Rectal smooth muscle tissue (tissue), 1 donor: ENCODE data around the gene PMF1.

Experiments
- H3K27ac ChIP-seq: one replicate; pipeline ENCODE4 v1.7.0; 2013; ENCODE audit warnings: low read depth, low read length, inconsistent platforms
- H3K27me3 ChIP-seq: one replicate; pipeline ENCODE4 v1.7.0; 2013; ENCODE audit warnings: low read length; ENCODE audit not compliant: control insufficient read depth, insufficient read depth
- H3K36me3 ChIP-seq: one replicate; pipeline ENCODE4 v1.7.0; 2013; ENCODE audit warnings: low read length; ENCODE audit not compliant: control insufficient read depth, insufficient read depth
- H3K4me1 ChIP-seq: one replicate; pipeline ENCODE4 v1.7.0; 2013; ENCODE audit warnings: low read length; ENCODE audit not compliant: control insufficient read depth, insufficient read depth
- H3K4me3 ChIP-seq: one replicate; pipeline ENCODE4 v1.7.0; 2013; ENCODE audit warnings: low read length
- H3K9ac ChIP-seq: one replicate; pipeline ENCODE4 v1.7.0; 2013; ENCODE audit warnings: low read length

Gene PMF1

DNA sequence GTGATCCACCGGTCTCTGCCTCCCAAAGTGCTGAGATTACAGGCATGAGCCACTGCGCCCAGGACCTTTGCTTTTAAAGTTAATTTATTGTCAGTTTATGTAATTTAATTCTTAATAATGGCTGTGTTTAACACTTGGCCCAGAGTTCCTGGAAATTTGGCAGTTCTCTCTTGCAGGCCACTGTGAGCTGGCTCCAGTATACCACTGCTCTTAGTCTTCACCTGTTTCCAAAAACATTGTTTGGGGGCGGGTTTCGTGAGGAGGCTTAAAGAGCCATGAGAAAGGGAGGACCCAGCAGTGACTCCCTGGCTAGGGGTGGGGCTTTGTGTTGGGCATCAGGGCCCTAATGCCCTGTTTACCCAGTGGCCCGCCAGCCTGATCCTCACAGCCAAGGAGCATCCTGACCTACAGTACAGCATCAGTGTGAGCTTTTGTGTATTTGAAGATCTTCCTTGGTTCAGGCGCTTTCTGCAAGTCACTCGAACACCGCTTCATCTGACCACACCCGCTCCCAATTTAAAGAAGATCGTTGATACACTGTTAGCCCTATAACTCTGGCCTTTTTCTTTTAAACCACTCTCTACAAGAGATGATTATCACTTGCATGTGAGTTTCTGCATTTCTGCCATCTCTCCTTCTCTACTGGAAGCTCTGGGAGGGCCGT is 17.1 kb downstream of the PMF1 start:
- H3K27me3 ChIP-seq: no peaks in the 10 kb centered on the region
- H3K36me3 ChIP-seq: peaks cover 7% of the 10 kb centered on the region
- no peak overlapping the region for H3K4me3 ChIP-seq
- H3K27ac ChIP-seq: no peak overlapping the region
- no peak overlapping the region for H3K9ac ChIP-seq
- H3K4me1 ChIP-seq: peaks cover 7% of the 10 kb centered on the region

DNA sequence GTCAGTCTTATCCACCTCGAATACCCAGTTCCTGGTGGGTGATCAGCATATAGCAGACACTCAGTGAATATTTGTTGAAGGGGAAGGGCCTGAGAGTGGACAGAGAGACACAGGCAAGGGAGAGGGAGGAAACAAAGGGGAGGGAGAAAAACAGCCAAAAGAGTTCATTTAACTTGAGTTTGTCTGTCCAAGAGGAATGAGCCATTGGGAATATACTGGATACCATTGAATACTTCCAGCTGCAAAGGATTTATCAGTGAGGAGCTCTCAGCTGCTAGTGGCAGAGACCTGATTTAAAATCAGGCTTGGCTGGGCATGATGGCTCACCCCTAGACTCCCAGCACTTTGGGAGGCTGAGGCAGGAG is 17.6 kb downstream of the PMF1 start:
- Histone ChIP-seq H3K4me3 (no peak overlapping the region), H3K27me3 (no peaks in the 10 kb centered on the region), H3K36me3 (peaks cover 7% of the 10 kb centered on the region), H3K27ac (no peak overlapping the region), H3K9ac (no peak overlapping the region), H3K4me1 (peaks cover 7% of the 10 kb centered on the region)

DNA sequence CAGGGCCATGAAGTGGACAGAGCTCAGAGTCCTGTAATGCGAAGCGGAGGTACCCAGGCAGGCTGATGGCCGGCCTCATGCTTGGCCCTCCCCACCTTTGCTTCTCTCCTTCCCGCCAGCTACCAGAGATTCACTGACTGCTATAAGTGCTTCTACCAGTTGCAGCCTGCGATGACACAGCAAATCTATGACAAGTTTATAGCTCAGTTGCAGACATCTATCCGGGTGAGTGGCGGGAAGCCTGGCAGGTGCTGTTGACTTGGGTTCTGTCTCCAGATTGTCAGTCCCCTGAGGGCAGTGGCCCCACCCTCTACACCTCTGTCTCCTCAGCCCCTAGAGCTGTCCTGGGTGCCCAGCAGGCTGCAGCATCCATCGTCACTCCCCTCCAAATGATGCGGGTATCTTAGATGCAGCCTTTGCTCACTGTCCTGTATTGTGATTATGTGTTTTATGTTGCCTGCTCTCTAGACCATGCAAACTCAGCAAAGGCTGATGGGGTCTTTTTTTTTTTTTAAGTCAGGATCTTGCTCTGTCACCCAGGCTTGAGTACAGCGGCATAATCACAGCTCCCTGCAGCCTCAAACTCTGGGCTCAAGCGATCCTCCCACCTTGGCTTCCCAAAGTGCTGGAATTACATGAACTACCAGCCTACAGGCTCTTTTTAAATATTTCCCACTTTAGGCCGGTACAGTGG is 19.5 kb downstream of the PMF1 start:
- peaks cover 15% of the 10 kb centered on the region for H3K36me3 ChIP-seq
- peaks cover 7% of the 10 kb centered on the region for H3K4me1 ChIP-seq
- no peak overlapping the region for H3K4me3 ChIP-seq
- H3K9ac ChIP-seq: no peak overlapping the region
- H3K27ac ChIP-seq: no peak overlapping the region
- H3K27me3 ChIP-seq: no peaks in the 10 kb centered on the region

- Histone ChIP-seq H3K36me3 (peaks cover 15% of the 10 kb centered on the region), H3K27ac (no peak overlapping the region), H3K4me3 (no peak overlapping the region), H3K9ac (no peak overlapping the region), H3K4me1 (peaks cover 7% of the 10 kb centered on the region), H3K27me3 (no peaks in the 10 kb centered on the region)
Measured at GRCh38 chr1:156233426-156234127, 20.8 kb downstream of the PMF1 start.

DNA sequence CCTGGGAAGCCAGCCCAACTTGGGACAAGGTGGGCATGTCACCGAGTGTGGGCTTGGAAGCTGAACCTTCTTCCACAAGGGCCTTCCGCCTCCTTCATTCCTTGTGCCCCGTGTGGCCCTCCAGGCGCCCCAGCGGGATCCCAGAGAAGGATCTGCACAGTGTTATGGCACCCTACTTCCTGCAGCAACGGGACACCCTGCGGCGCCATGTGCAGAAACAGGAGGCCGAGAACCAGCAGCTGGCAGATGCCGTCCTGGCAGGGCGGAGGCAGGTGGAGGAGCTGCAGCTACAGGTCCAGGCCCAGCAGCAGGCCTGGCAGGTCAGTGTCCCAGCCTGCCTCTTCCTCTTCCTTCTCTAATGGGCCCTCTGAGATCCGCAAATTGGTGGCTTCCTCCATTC is 23.4 kb downstream of the PMF1 start:
- Histone ChIP-seq H3K27ac (no peak overlapping the region), H3K36me3 (peaks cover 20% of the 10 kb centered on the region), H3K4me1 (no peaks in the 10 kb centered on the region), H3K4me3 (no peak overlapping the region), H3K9ac (no peak overlapping the region), H3K27me3 (no peaks in the 10 kb centered on the region)

DNA sequence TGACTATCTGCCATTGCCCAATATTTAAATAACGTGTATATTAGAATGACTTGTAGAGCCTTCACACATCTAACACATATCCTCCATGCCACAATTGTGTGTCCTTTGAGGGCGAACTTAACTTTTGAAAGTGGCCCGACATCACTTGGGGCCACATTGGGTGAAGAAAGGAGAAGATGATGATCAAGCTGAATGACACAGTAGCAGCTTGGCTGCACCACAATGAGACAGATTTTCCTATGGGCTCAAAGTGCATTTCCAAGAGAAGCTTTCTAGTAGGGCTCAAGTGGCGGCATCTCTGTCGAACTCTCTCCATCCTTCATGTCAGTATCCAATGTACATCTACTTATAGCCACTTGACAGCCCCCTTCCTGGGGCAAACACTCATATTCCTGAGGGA is 25.4 kb downstream of the PMF1 start:
- no peaks in the 10 kb centered on the region for H3K27me3 ChIP-seq
- H3K36me3 ChIP-seq: peaks cover 20% of the 10 kb centered on the region
- no peaks in the 10 kb centered on the region for H3K4me1 ChIP-seq
- H3K9ac ChIP-seq: no peak overlapping the region
- no peak overlapping the region for H3K4me3 ChIP-seq
- no peak overlapping the region for H3K27ac ChIP-seq

GRCh38 chr1:156241311-156241811 is 28.6 kb downstream of the PMF1 start:
- Histone ChIP-seq H3K4me1 (no peaks in the 10 kb centered on the region), H3K27me3 (peaks cover 17% of the 10 kb centered on the region), H3K36me3 (peaks cover 8% of the 10 kb centered on the region), H3K9ac (no peak overlapping the region), H3K27ac (no peak overlapping the region), H3K4me3 (no peak overlapping the region)

DNA sequence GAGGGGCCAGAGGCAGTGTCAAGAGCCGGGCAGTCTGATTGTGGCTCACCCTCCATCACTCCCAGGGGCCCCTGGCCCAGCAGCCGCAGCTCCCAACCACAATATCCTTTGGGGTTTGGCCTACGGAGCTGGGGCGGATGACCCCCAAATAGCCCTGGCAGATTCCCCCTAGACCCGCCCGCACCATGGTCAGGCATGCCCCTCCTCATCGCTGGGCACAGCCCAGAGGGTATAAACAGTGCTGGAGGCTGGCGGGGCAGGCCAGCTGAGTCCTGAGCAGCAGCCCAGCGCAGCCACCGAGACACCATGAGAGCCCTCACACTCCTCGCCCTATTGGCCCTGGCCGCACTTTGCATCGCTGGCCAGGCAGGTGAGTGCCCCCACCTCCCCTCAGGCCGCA is 29.1 kb downstream of the PMF1 start, which contains the start of gene BGLAP:
BGLAP (plus strand) TSS at position 259 of the 400 bp plus-strand sequence; CDS start at position 307, 48 bp downstream.
- Histone ChIP-seq H3K27ac (no peak within 1 kb of the TSS), H3K4me3 (no peak within 1 kb of the TSS), H3K36me3 (peaks cover 5% of the 10 kb centered on the region), H3K9ac (no peak within 1 kb of the TSS), H3K27me3 (peaks cover 21% of the 10 kb centered on the region), H3K4me1 (no peaks in the 10 kb centered on the region)

- Histone ChIP-seq H3K4me3 (no peak overlapping the region), H3K27me3 (peaks cover 21% of the 10 kb centered on the region), H3K27ac (no peak overlapping the region), H3K4me1 (peaks cover 3% of the 10 kb centered on the region), H3K36me3 (peaks cover 5% of the 10 kb centered on the region), H3K9ac (no peak overlapping the region)
Measured at GRCh38 chr1:156242738-156243137, 29.9 kb downstream of the PMF1 start.

GRCh38 chr1:156244126-156244525 is 31.3 kb downstream of the PMF1 start:
- Histone ChIP-seq H3K9ac (no peak overlapping the region), H3K4me1 (peaks cover 3% of the 10 kb centered on the region), H3K27ac (no peak overlapping the region)

GRCh38 chr1:156244712-156245111 is 31.9 kb downstream of the PMF1 start:
- Histone ChIP-seq H3K36me3 (peaks cover 4% of the 10 kb centered on the region), H3K27ac (no peak overlapping the region), H3K4me1 (peaks cover 3% of the 10 kb centered on the region), H3K4me3 (no peak overlapping the region), H3K9ac (no peak overlapping the region), H3K27me3 (peaks cover 21% of the 10 kb centered on the region)

More at GRCh38 chr1:156244126-156244525, 31.3 kb downstream of the PMF1 start:
- Histone ChIP-seq H3K36me3 (peaks cover 5% of the 10 kb centered on the region), H3K27me3 (peaks cover 21% of the 10 kb centered on the region), H3K4me3 (no peak overlapping the region)

DNA sequence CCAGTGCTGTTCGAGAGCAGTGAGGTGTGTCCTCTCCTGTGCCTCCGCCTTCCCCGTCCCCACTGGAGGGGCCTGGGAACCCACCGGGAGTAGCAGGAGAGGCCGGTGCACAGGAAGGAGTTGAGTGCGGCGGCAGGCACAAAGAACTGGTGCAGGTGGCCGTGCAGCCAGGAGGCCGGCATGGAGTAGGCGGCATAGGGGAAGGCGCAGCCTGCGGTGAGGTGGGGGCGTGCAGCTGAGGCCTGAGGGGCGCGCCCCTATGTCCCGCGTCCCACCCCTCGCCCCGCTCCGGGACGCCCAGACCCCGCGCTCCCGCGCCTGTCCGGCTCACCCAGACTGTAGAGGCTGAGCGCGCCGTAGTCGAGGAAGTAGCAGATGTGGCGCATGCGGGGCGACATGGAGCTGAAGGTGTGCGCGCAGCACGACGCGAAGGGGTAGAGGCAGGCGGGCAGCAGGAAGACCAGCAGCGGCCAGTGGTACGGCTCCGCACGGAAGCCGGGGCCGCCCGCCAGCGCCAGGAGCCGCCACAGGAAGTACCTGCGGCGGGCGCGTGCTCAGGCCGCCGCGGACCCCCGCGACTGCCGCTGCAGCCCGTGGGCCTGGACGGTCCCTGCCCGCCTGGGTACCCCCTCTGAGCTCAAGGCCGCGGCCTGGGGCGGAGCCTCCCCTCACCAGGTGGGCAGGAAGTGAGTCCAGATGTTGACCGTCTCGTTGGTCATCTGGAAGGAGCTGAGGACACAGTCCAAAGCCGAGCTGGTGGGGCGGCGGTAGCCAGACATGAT is 32.8 kb downstream of the PMF1 start:
- H3K27ac ChIP-seq: no peak overlapping the region
- H3K4me3 ChIP-seq: peak overlapping the region; percentile 48
- no peak overlapping the region for H3K9ac ChIP-seq
- peaks cover 11% of the 10 kb centered on the region for H3K36me3 ChIP-seq
- H3K27me3 ChIP-seq: peaks cover 21% of the 10 kb centered on the region
- H3K4me1 ChIP-seq: peaks cover 3% of the 10 kb centered on the region
